ENCODE data around the gene DMXL2.

The DMXL2 gene

DNA sequence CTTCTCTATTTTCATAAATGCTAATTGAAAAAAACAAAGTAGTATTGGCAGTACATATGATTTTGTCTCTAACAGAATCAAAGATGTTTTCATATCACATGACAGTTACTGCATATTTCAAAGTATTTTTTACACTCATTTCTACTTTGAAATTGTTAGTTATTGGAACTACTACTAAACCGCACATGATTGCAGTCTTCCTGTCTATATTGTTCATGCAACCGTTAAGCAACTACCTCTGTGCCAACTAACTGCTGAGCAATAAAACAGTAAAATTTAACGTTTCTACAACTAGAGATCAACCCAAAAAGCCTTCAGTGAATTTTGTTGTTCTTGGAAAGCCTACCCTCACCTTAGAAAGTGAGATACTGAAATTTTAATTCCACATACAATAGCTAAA, 64.2 kb downstream of the DMXL2 start:
- H3K4me3 ChIP-seq (ENCODE audit: control insufficient read depth, low read depth, low read length), result no peak overlapping the region
- TF ChIP-seq CTCF (conservative IDR thresholded peaks at IDR 0.05; ENCODE audit: control insufficient read depth, insufficient read depth, low read depth, low read length), result no peak
- no peak for DNase-seq (ENCODE audit: low read depth)

DNA sequence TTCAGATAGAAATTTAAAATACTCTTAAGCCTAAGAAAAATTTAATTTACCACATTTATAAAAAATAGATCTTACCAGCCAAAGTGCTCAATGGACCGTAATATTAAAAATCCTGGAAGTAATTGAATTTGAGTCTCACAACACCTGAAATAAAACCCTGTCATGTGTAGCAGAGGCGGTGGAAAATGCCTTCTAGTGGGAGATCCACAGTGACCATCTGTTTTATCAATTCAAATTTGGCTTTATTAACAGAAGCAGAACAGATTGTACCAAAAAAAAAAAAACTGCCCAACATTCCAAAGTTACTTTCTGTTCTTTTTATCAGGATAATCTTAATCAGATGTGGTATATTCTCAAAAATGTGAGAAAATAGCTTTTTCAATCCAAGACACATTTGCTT, 71.7 kb downstream of the DMXL2 start:
- TF ChIP-seq CTCF (conservative IDR thresholded peaks at IDR 0.05; ENCODE audit: control insufficient read depth, insufficient read depth, low read depth, low read length), result no peak
- H3K4me3 ChIP-seq (ENCODE audit: control insufficient read depth, low read depth, low read length), result no peak overlapping the region
- DNase-seq (ENCODE audit: low read depth), result no peak

GRCh38 chr15:51547656-51548055, 74.9 kb downstream of the DMXL2 start:
- no peak overlapping the region for H3K4me3 ChIP-seq (ENCODE audit: control insufficient read depth, low read depth, low read length)
- no peak for TF ChIP-seq CTCF (conservative IDR thresholded peaks at IDR 0.05; ENCODE audit: control insufficient read depth, insufficient read depth, low read depth, low read length)
- DNase-seq (ENCODE audit: low read depth), result no peak

DNA sequence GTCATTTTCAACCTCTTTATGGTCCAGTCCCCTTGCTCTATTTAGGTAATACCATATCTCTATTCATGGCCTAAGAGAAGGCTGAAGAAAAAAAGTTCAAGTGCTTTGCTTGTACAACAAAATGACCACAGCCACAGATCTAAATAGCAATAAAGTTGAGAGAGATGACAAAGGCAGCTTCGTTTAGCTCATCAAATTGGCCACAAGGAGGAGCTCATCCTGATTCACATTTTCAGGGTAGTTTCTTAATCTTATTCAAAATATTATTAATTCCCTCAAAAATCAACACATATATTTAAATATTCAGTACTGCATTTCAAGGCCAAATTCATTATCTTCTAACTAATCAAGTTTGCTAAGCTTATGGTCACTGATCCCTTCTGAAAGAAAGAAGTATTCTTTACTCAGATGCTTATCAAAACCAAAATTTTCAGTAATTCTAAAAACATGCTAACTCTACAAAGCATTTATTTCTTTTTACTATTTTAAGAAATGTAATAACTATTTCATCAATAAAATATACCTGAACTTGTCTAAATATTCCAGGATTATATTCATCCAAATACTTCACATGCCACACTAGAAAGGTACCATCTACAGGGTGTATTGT, 85.5 kb downstream of the DMXL2 start:
- no peak overlapping the region for H3K4me3 ChIP-seq (ENCODE audit: control insufficient read depth, low read depth, low read length)
- DNase-seq (ENCODE audit: low read depth), result peak; percentile 45
- TF ChIP-seq CTCF (conservative IDR thresholded peaks at IDR 0.05; ENCODE audit: control insufficient read depth, insufficient read depth, low read depth, low read length), result peak; percentile 81

DNA sequence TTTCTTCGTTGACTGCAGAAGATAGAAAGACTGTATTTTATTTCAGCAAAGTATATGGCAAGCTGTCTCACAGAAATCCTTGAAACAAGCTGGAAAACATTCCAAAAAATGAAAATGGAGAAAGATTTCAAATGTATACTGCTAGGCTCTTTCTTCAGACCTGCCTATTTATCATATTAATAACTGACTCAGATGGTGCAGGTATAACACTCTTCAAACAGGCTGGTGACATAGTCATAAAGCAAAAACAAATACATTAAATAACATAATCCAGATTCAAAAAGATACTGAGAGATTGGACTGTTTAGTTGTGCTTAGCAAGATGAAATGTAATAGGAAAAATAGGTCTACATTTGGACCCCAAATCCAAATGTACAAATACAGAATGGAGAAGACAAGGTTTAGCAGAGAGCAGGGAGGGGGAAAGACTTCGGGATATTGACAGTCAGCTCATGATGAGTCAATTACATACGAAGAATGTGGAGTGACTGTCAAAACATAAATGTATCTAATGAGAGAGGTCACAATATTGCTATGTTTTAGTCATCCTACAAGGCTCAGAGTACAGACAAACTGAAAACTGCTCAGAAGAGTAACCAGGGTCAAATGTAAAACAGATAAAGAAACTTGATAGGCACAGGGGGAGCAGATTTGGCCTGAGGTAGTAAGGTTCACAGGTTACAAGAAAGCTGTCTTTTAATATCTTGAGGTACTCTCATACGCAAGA, 88.7 kb downstream of the DMXL2 start:
- peak; percentile 4 for DNase-seq (ENCODE audit: low read depth)
- no peak for TF ChIP-seq CTCF (conservative IDR thresholded peaks at IDR 0.05; ENCODE audit: control insufficient read depth, insufficient read depth, low read depth, low read length)
- no peak overlapping the region for H3K4me3 ChIP-seq (ENCODE audit: control insufficient read depth, low read depth, low read length)

DNA sequence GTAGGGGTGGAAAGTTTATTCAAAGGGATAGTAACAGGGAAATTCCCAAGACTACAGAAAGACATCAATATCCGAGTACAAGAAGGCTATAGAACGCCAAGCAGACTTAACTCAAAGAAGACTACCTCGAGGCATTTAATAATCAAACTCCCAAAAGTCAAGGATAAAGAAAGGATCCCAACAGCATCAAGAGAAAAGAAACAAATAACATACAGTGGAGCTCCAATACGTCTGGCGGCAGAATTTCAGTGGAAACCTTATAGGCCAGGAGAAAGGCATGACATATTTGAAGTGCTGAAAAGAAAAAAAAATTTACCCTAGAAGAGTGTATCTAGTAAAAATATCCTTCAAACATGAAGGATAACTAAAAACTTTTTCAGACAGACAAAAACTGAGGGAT, 95.6 kb downstream of the DMXL2 start:
- H3K4me3 ChIP-seq (ENCODE audit: control insufficient read depth, low read depth, low read length), result no peak overlapping the region
- no peak for TF ChIP-seq CTCF (conservative IDR thresholded peaks at IDR 0.05; ENCODE audit: control insufficient read depth, insufficient read depth, low read depth, low read length)
- DNase-seq (ENCODE audit: low read depth), result no peak

Data from fibroblast of mammary gland (primary cell).